Activated T-helper 2 cell treated with anti-CD3 and anti-CD28 coated beads, Interferon-gamma antibody, Interleukin-2, Interleukin-4, amounts not matched to agents 10 μg/mL and 5 μg/mL and 100 μg/mL, durations not matched to agents 14 hours and 24 hours and 36 hours (primary cell): ENCODE data around the gene RASA3. TPM values are rescaled to one million over a fixed set of nuclear protein-coding genes. Genes with fewer than 3 reads are reported as not detected.

ENCODE experiments used
- DNase-seq: peaks from one replicate; pipeline ENCODE4 v3.0.0; 2021; ENCODE audit warnings: low spot score
- H3K27ac Mint-ChIP-seq: one replicate; pipeline ENCODE4 v1.8.0; 2021; ENCODE audit warnings: mixed read lengths
- H3K27me3 Mint-ChIP-seq: one replicate; pipeline ENCODE4 v1.8.0; 2021; ENCODE audit warnings: low read depth, mixed read lengths
- H3K36me3 Mint-ChIP-seq: one replicate; pipeline ENCODE4 v1.8.0; 2021; ENCODE audit warnings: low read depth, mixed read lengths
- H3K4me1 Mint-ChIP-seq: one replicate; pipeline ENCODE4 v1.8.0; 2021; ENCODE audit warnings: low read depth, mixed read lengths
- H3K4me3 Mint-ChIP-seq: one replicate; pipeline ENCODE4 v1.8.0; 2021; ENCODE audit warnings: low read depth, mild to moderate bottlenecking, moderate library complexity, mixed read lengths
- H3K9me3 Mint-ChIP-seq: one replicate; pipeline ENCODE4 v1.8.0; 2021; ENCODE audit warnings: mixed read lengths
- intact Hi-C: fragments of 100-400 bp; cut with micrococcal nuclease; formaldehyde crosslinking; loops from one replicate; pipeline ENCODE4 v1.15.1; 2023
- total RNA-seq: library from RNA; stranded (reverse); gene quantifications from 2 replicates; pipeline ENCODE4 v1.2.3, GENCODE V29; 2022

Gene RASA3
- total RNA-seq, 1 donor from 2014 or later = 13.9 TPM

DNA sequence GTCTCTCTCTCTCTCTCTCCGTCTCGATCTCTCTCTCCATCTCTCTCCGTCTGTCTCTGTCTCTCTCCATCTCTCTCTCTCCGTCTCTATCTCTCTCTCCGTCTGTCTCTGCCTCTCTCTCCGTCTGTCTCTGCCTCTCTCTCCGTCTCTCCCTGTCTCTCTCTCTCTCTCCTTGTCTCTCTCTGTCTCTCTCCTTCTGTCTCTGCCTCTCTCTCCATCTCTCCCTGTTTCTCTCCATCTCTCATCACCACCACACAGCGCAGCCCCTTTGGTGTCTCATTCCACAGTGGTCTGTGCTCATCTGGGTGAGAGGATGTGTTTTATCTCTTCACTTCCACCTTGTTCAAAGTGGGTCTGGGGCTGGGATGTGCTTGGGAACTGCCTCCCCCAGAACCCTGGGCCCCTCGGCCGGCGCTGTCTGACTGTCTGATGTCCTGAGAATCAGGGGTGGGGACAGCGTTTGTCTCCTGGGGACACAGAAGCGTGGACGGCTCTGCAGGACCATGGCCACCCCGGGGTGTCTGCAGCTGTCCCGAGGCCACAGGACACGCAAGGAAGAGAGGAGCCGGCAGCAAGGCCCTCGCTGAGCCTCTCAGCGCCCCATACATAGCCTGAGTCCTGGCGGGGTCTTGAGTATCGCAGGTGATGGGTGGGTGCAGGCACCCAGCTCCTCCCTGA is 118.3 kb downstream of the RASA3 start:
- H3K9me3 Mint-ChIP-seq = no peaks in the 10 kb centered on the region
- H3K36me3 Mint-ChIP-seq = peaks cover 8% of the 10 kb centered on the region
- no peak overlapping the region for H3K27ac Mint-ChIP-seq
- H3K27me3 Mint-ChIP-seq = no peaks in the 10 kb centered on the region
- intact Hi-C loops = no loop called here
- peaks cover 6% of the 10 kb centered on the region for H3K4me1 Mint-ChIP-seq
- DNase-seq = no peak
- no peak overlapping the region for H3K4me3 Mint-ChIP-seq

DNA sequence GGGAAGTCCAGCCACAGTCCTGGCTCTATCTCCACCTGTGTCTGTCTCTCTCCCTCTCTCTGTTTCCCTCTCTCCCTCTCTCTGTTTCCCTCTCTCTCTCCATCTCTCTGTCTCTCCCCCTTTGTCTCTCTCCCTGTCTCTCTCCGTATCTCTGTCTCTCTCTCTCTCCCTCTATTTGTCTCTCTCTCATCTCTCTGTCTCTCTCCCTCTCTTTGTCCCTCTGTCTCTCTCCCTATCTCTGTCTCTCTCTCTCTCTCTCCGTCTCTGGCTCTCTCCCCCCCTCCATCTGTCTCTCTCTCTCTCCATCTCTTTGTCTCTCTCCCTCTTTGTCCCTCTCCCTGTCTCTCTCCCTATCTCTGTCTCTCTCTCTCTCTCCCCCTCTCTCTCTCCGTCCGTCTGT is 119.1 kb downstream of the RASA3 start:
- Mint-ChIP-seq H3K4me1 (peaks cover 6% of the 10 kb centered on the region), H3K9me3 (no peaks in the 10 kb centered on the region), H3K27me3 (no peaks in the 10 kb centered on the region), H3K4me3 (no peak overlapping the region), H3K27ac (no peak overlapping the region), H3K36me3 (peaks cover 8% of the 10 kb centered on the region)
- intact Hi-C loops = no loop called here
- no peak for DNase-seq

DNA sequence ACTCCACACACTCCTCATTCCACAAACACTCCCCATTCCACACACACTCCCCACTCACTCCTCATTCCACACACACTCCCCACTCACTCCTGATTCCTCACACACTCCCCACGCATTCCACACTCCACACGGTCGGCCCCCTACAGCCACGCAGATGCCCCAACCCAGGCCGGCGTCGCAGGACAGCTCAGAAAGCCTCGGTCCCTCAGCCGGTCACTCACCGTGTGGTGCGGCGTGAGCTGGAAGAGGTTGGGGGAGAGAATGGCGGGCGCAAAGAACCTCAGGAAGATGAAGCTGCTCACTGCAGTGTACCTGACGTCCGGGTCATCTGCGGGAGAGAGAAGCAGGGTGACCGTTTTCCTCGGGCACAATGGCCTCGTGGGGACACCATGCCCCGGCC is 119.5 kb downstream of the RASA3 start:
- Mint-ChIP-seq H3K4me1 (peaks cover 6% of the 10 kb centered on the region), H3K4me3 (no peak overlapping the region), H3K27me3 (no peaks in the 10 kb centered on the region), H3K36me3 (peaks cover 8% of the 10 kb centered on the region), H3K27ac (no peak overlapping the region), H3K9me3 (no peaks in the 10 kb centered on the region)
- no peak for DNase-seq
- intact Hi-C loops = no loop called here

- H3K4me3 Mint-ChIP-seq = no peak overlapping the region
- DNase-seq = no peak
- H3K9me3 Mint-ChIP-seq = no peaks in the 10 kb centered on the region
- H3K27me3 Mint-ChIP-seq = no peaks in the 10 kb centered on the region
- no peak overlapping the region for H3K27ac Mint-ChIP-seq
- peaks cover 8% of the 10 kb centered on the region for H3K36me3 Mint-ChIP-seq
- intact Hi-C loops = no loop called here
- peaks cover 6% of the 10 kb centered on the region for H3K4me1 Mint-ChIP-seq
Observed at GRCh38 chr13:114012141-114012540, 120.3 kb downstream of the RASA3 start.

- H3K27ac Mint-ChIP-seq = no peak overlapping the region
Observed at GRCh38 chr13:114011226-114011625, 121.2 kb downstream of the RASA3 start.

DNA sequence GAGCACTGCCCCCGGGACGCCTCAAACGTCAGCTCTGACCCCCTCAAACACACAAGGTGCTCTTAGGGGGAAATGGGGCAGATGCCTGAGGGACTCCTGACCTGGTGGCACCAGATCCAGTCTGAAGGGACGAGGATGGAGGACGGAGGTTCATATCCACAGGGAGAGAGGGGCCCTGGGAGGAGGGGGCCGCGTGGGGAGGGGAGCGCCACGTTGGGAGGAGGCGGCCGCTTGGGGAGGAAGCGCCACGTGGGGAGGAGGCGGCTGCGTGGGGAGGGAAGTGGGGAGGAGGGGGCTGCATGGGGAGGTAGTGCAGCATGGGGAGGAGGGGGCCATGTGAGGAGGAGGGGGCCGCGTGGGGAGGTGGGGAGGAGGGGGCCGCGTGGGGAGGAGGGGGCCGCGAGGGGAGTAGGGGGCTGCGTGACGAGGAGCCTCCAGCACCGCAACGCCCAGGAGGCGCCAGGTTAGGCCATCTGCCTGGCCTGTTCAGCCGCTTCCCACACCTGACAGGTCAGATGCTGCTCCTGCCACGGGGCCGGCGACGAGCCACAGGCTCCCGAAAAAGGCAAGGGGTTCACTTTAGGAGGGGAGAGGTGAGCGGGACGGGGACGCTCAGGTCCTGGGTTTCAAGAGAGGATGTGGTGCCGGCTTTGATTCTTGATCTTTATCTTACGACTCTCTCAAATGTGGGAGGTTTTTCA is 121.9 kb downstream of the RASA3 start:
- Mint-ChIP-seq H3K27me3 (no peaks in the 10 kb centered on the region), H3K36me3 (peaks cover 5% of the 10 kb centered on the region), H3K9me3 (no peaks in the 10 kb centered on the region), H3K27ac (no peak overlapping the region), H3K4me1 (peaks cover 6% of the 10 kb centered on the region), H3K4me3 (no peak overlapping the region)
- no peak for DNase-seq
- intact Hi-C loops = no loop called here

More at GRCh38 chr13:114011226-114011625, 121.2 kb downstream of the RASA3 start:
- Mint-ChIP-seq H3K9me3 (no peaks in the 10 kb centered on the region), H3K4me1 (peaks cover 6% of the 10 kb centered on the region), H3K27me3 (no peaks in the 10 kb centered on the region), H3K36me3 (peaks cover 8% of the 10 kb centered on the region), H3K4me3 (no peak overlapping the region)
- intact Hi-C loops = no loop called here
- DNase-seq = no peak

- no peak for DNase-seq
- Mint-ChIP-seq H3K9me3 (no peaks in the 10 kb centered on the region), H3K4me3 (no peak overlapping the region), H3K36me3 (peaks cover 5% of the 10 kb centered on the region), H3K27ac (no peak overlapping the region), H3K27me3 (no peaks in the 10 kb centered on the region), H3K4me1 (peaks cover 6% of the 10 kb centered on the region)
- intact Hi-C loops = no loop called here
Observed at GRCh38 chr13:114009590-114010400, 122.6 kb downstream of the RASA3 start.

DNA sequence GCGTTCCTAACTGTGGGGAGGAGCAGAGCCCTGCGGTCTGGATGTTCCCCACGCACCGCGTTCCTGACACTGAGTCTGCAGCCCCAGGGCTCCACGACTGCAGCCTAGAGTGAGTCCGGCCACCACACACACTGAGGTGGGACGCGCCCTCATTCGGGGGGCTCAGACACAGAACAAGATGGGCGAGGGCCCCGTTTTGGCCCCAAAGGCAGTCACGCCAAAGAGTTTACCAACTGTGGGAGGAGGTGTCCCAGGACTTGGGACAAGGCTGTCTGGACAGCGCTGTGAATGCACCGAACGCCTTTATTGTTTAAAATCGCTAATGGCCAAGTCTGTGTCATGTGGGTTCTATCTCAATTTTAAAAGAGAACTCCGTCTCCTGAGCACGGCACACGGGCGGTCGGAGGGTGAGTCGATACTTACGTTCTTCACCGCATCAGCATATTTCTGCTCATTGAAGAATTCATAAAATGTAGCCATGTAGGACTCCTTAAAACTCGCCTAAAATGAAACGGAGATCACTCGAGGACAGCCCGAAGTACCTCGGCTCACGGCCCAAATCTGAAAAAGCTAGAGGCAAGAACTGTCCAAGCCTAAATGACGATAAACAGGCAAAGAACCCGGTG is 123.3 kb downstream of the RASA3 start:
- Mint-ChIP-seq H3K27ac (no peak overlapping the region), H3K36me3 (peaks cover 5% of the 10 kb centered on the region), H3K27me3 (no peaks in the 10 kb centered on the region), H3K9me3 (no peaks in the 10 kb centered on the region), H3K4me1 (peaks cover 6% of the 10 kb centered on the region), H3K4me3 (no peak overlapping the region)
- intact Hi-C loops = no loop called here
- DNase-seq = no peak

GRCh38 chr13:114007566-114007965 is 124.9 kb downstream of the RASA3 start:
- DNase-seq = no peak
- intact Hi-C loops = no loop called here
- peaks cover 5% of the 10 kb centered on the region for H3K36me3 Mint-ChIP-seq
- no peaks in the 10 kb centered on the region for H3K9me3 Mint-ChIP-seq
- H3K4me1 Mint-ChIP-seq = peaks cover 6% of the 10 kb centered on the region
- H3K27ac Mint-ChIP-seq = no peak overlapping the region
- H3K4me3 Mint-ChIP-seq = no peak overlapping the region
- no peaks in the 10 kb centered on the region for H3K27me3 Mint-ChIP-seq

DNA sequence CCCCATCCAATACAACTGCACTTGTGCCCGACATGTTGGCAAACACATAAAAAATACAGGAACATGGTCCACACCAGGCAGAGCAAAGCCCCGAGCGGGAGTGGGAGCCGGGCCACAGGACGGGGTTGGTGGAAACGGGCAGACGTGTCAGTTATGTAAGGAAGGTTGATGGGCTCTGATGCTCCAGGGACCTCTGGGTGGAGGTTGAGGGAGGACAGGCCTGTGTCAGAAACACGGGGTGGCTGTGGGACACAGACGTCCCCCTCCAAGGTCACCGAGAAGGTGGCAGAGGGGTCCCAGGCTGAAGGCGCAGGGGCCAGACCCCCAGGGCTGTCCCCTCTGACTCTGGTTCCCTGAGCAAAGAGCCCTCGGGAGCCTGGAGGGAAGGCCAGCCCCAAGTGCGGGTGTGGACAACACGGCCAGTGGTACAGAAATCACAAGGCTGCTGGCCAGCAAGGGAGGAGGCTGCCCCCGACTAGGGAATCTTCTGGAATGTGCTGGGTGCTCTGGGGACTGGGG is 127.2 kb downstream of the RASA3 start:
- Mint-ChIP-seq H3K4me3 (no peak overlapping the region), H3K9me3 (no peaks in the 10 kb centered on the region), H3K36me3 (no peaks in the 10 kb centered on the region), H3K4me1 (no peaks in the 10 kb centered on the region), H3K27ac (no peak overlapping the region), H3K27me3 (no peaks in the 10 kb centered on the region)
- intact Hi-C loops = no loop called here
- DNase-seq = no peak

- no peaks in the 10 kb centered on the region for H3K36me3 Mint-ChIP-seq
- H3K27me3 Mint-ChIP-seq = no peaks in the 10 kb centered on the region
- H3K27ac Mint-ChIP-seq = no peak overlapping the region
- no peak overlapping the region for H3K4me3 Mint-ChIP-seq
- H3K4me1 Mint-ChIP-seq = no peaks in the 10 kb centered on the region
- no peaks in the 10 kb centered on the region for H3K9me3 Mint-ChIP-seq
- no peak for DNase-seq
- intact Hi-C loops = no loop called here
Observed at GRCh38 chr13:114004420-114005205, 127.8 kb downstream of the RASA3 start.

DNA sequence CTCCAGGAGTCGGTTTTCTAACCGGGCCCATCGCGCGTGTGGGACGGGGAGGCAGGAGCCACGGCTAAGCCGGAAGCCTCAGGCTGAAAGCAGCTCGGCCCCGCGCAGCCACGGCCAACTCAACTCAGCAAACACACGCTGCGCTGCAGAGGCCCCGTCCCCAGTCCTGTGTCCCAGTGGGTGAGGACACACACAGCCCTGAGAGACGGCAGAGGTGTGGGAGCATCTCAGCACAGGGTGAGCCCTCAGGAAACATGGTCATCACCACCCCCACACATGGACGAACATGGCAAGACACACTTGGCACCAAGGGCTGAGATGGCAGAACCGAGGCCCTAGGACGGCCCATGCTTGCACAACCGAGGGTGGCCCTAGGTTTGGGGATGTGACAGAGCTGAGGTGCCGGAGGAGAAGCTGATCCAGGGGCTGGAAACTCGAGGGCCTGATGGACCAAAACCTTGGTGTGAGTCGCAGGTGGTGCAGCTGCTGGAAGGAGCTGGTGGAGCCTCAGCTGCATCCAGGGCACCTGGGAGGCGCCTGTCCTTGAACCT is 129.6 kb downstream of the RASA3 start:
- Mint-ChIP-seq H3K9me3 (no peaks in the 10 kb centered on the region), H3K4me3 (no peak overlapping the region)

More for the DNA sequence above, 129.6 kb downstream of the RASA3 start:
- intact Hi-C loops = no loop called here
- Mint-ChIP-seq H3K4me1 (no peaks in the 10 kb centered on the region), H3K27me3 (no peaks in the 10 kb centered on the region), H3K36me3 (no peaks in the 10 kb centered on the region), H3K27ac (no peak overlapping the region)
- no peak for DNase-seq
